HG03159 (cell line): Measurements from ENCODE around the gene GNAS.

Source experiments
- ATAC-seq: cut with Tn5 transposase; IDR thresholded peaks from one replicate; pipeline ENCODE4 v1.9.1; 2021; ENCODE audit warnings: mild to moderate bottlenecking, moderate library complexity; ENCODE audit not compliant: unreplicated experiment

The GNAS gene

GRCh38 chr20:58851969-58852458 lies 502 bp upstream of the GNAS start:
- ATAC-seq, result no peak

GRCh38 chr20:58853466-58853865 lies 950 bp downstream of the GNAS start:
- no peak for ATAC-seq

- no peak for ATAC-seq
Observed at GRCh38 chr20:58853976-58854637, 1.6 kb downstream of the GNAS start.

GRCh38 chr20:58854638-58855471 lies 2.3 kb downstream of the GNAS start:
- no peak for ATAC-seq

DNA sequence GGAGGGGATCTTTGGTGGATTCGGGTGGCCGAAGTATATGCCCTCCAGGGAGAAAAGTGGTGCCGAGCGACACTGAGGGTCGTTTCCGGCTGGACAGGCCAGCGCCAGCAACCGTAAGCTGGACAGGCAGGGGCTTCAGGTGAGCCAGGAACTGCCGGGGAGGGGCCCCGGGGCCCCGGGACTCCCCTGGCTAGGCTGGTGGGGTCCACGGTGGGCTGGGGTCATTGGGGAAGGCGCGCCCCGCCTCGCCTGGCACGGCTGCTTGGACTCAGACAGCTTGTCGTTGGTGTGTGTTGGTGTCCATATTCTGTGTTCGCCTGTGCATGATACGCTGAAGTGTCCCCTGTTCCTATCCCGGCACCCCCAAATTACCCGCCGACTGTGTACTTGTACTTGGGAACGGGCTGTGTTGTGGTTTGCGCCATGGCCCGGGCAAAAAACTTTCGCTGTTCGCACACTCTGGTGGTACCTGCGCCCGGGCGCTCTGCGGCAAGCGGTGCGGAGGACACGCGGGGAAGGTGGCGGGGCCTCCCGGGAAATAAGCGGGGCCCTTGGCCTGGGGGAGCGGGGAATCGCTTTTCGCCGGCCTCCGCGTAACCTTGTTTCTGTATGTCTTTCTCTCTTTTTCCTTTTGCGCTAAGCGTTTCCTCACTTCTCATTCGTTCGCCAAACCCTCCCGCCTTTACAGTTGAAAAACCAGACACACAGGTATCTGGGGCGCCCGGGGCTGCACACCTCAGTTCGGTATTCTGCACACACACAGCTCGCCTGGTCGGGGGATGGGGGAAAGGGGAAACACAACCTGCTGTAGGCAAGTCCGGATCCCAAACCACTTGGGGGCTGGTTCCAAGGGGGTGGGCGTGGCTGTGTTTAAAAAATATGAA lies 3.2 kb downstream of the GNAS start:
- no peak for ATAC-seq

DNA sequence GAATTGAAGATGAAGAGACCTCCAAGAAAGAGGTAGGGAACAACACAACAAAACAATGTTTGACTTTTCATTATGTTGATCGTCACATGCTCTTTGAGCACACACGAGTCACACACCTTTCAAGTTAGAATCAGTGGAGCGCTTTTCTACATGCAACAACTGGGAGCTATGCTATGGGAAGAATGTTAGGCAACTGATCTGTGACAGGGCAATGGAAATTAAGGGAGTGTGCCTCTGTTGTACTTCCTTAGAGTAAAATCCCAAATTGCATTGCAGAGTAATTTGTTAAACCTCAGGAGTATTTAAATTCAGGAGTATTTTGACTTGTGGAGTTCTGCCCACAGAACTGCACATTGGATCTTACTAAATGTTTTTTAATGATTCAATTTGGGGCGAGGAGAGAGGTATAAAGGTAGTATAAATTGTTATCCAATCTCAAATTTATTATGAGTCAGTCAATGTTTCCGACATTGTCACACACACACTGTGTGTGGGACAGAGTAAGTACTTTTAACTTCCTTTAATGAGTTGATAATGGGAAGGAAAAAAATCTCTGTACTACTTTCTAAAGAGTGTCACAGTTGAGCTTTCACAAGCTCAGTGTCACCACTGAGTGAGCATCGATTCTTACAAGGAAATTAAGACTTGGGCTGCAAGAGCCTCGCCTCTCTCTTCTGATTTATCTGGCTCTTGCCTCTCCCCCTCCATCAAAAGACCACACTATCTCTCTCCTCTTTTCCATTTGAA lies 10.7 kb downstream of the GNAS start:
- ATAC-seq, result no peak

- no peak for ATAC-seq
Observed at GRCh38 chr20:58864346-58864745, 11.8 kb downstream of the GNAS start.

GRCh38 chr20:58865843-58866242 lies 13.3 kb downstream of the GNAS start:
- no peak for ATAC-seq

- ATAC-seq, result no peak
Observed at GRCh38 chr20:58867211-58867610, 14.7 kb downstream of the GNAS start.

- no peak for ATAC-seq
Observed at GRCh38 chr20:58868795-58869194, 16.3 kb downstream of the GNAS start.

- ATAC-seq, result no peak
Observed at GRCh38 chr20:58869662-58870227, 17.2 kb downstream of the GNAS start.

GRCh38 chr20:58870293-58871014 lies 17.9 kb downstream of the GNAS start:
- no peak for ATAC-seq

DNA sequence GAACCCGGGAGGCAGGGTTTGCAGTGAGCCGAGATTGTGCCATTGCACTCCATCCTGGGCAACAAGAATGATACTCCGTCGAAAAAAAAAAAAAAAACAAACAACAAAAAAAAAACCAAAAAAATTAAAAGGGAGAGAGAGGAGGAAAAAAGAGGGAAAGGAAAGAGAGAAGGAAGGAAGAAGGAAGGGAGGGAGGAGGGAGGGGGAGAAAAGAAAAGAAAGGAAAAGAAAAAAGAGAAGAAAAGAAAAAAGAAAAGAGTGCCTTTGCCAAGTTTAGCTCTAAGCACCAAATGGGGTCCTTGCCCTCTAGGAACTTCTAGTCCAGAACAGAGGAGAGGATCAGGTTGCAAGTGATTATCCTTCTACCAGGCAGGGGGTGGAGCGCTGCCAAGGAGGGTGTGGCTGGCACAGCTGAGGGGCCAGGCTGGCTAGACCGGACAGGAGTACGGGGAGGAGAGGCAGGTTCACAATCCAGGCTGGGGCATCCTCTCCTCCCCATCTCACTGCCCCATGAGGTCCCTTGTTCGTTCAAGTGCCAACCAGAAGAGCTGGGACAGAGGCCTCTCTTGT lies 19.1 kb downstream of the GNAS start:
- no peak for ATAC-seq

GRCh38 chr20:58874469-58874868 lies 22.0 kb downstream of the GNAS start:
- no peak for ATAC-seq

GRCh38 chr20:58875111-58875510 lies 22.6 kb downstream of the GNAS start:
- no peak for ATAC-seq

DNA sequence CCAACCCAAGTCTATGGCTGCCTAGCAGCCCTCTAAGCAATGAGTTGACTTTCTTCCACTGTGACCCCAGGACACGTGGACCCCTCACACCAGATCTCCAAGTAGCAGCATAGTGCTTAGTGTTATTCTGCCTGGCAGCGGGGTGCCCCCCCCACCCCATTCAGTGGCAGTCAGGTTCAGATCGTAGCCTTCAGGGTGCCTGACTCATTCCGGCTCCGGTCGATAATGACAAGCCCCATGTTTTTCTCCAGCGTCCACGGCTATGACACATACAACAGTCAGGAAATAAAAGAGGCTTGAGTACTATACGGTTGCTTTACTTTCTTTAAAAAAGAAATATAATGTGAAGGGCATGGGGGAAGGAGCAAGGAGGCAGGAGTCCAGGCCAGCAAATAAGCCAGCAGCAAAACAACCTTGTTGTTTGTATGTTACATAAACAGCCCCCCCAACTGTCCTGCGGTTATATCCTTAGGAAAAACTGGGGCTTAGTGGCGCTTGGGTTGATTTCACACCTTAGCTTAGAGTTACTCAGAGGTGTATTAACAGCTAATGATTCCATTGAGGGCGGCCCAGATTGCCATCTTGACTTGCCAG lies 23.1 kb downstream of the GNAS start:
- no peak for ATAC-seq

DNA sequence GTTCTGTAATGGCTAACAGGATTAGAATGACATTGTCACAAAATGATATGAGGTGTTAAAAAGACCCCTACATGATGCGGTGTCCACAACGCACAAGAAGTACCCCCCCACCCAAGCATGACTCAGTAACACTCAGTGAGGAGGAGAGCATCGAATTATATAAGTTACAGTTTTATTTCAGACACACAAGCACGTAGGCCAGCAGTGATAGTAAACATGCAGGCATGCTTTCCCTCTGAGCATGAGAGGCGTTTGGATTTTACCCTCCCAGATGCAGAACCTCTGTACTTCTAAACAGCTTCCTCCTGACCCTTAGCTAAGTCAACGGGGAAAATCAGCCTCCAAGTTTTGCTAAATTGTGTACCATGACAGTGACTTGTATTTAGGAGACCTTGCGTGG lies 23.9 kb downstream of the GNAS start:
- no peak for ATAC-seq

- ATAC-seq, result no peak
Observed at GRCh38 chr20:58877050-58877975, 24.8 kb downstream of the GNAS start.
